Suprapubic skin (tissue), 4 donors: ENCODE measurements around the gene MSH6. TPM values are rescaled to one million over a fixed set of nuclear protein-coding genes. Genes with fewer than 3 reads are reported as not detected.

ENCODE experiments used
- DNase-seq, 2 donors: peaks; one replicate each; pipeline ENCODE4 v3.0.0-alpha.2; 2019; ENCODE audit warnings: low spot score in 2 of 2
- H3K27ac ChIP-seq: fragments of 200-600 bp; sonication (generic); one replicate; pipeline ENCODE4 v1.5.1; 2019
- H3K27me3 ChIP-seq: fragments of 200-600 bp; sonication (generic); one replicate; pipeline ENCODE4 v1.5.1; 2019
- H3K36me3 ChIP-seq: fragments of 200-600 bp; sonication (generic); one replicate; pipeline ENCODE4 v1.5.1; 2019
- H3K4me1 ChIP-seq: fragments of 200-600 bp; sonication (generic); one replicate; pipeline ENCODE4 v1.5.1; 2019
- H3K4me3 ChIP-seq: fragments of 200-600 bp; sonication (generic); one replicate; pipeline ENCODE4 v1.5.1; 2019; ENCODE audit warnings: mild to moderate bottlenecking
- H3K9me3 ChIP-seq: fragments of 200-600 bp; sonication (generic); one replicate; pipeline ENCODE4 v1.5.1; 2019
- EP300 ChIP-seq: sonication (generic); formaldehyde crosslinking; IDR thresholded peaks from one replicate; pipeline ENCODE4 v1.6.1; 2017; ENCODE audit warnings: antibody characterized with exemption
- POLR2A ChIP-seq, 2 donors: fragments of 450-650 bp; IDR thresholded peaks; one replicate each; pipeline ENCODE4 v1.6.1; 2017; ENCODE audit warnings: antibody characterized with exemption in 2 of 2, mild to moderate bottlenecking in 2 of 2, moderate library complexity in 2 of 2
- POLR2AphosphoS5 ChIP-seq, 3 donors: sonication (generic); formaldehyde crosslinking; IDR thresholded peaks; one replicate each; pipeline ENCODE4 v1.6.1; 2017; ENCODE audit warnings: antibody characterized with exemption in 3 of 3
- WGBS: methylation state at CpG from one replicate; pipeline ENCODE4 v1.1.5; 2018; 5-methylcytosine and 5-hydroxymethylcytosine counted together
- total RNA-seq, 4 donors: library from RNA; depleted of rRNA; stranded (reverse); fragments of >200 nt; gene quantifications; one replicate each; pipeline ENCODE4 v1.1.0, GENCODE V29; 2016
- TF ChIP-seq, protein P1 (sequence below), 2 donors: fragments of 200-600 bp in 1 of 2; fragments of 450-650 bp in 1 of 2; sonication (generic) in 1 of 2; IDR thresholded peaks; one replicate each; pipeline ENCODE4 v1.5.1; 2016 to 2019; ENCODE audit warnings: antibody characterized with exemption in 2 of 2, mild to moderate bottlenecking in 1 of 2, moderate library complexity in 1 of 2

Gene MSH6
- total RNA-seq, 4 donors from 2014 or later, result 17.7 to 27.3 (median 26.1) TPM

DNA sequence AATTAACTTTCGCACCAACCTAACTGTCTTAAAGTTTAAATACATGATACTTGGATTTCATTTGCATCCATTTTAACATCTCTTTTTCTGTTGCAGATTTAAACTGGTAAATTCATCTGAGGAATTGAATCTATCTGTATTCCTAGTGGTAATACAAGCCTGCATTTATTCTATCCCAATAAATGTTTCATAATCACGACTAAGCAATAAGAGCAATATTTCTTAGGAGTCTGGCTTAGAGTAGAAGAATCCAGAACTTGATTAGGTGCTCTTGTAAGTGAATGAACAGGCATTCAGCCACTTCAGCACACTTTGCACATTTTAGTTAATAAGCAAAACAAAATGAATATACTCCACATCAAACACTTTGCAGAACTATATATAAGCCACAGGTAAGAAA, 27.0 kb downstream of the MSH6 start:
- H3K4me3 ChIP-seq, result no peak overlapping the region
- no peaks in the 10 kb centered on the region for H3K27me3 ChIP-seq
- DNase-seq, result no peak
- TF ChIP-seq EP300, result no peak
- WGBS, result 81% methylated on average over 2 of the region's 2 CpGs
- H3K4me1 ChIP-seq, result no peaks in the 10 kb centered on the region
- no peaks in the 10 kb centered on the region for H3K9me3 ChIP-seq
- H3K36me3 ChIP-seq, result peaks cover 83% of the 10 kb centered on the region
- no peak overlapping the region for H3K27ac ChIP-seq

DNA sequence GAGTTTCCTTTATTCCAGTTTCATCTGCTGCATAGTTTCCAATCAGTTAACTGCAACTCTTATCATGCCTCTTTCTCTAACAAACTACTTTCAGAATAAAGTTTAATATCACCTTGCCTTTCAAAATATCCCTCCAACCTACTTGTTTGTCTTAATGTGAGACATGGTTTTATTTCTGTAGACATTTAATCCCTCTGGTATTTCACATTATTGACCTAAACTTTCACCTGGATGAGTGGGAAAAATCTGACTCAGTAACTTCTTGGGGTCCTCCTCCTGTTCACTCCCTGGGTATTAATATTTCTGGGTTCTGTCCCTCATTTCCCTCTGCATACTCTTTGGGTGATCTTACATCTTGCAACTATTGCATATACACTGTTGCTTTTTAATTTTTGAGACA, 27.9 kb downstream of the MSH6 start:
- no peak overlapping the region for H3K4me3 ChIP-seq
- H3K27ac ChIP-seq, result no peak overlapping the region
- TF ChIP-seq, protein P1, sequence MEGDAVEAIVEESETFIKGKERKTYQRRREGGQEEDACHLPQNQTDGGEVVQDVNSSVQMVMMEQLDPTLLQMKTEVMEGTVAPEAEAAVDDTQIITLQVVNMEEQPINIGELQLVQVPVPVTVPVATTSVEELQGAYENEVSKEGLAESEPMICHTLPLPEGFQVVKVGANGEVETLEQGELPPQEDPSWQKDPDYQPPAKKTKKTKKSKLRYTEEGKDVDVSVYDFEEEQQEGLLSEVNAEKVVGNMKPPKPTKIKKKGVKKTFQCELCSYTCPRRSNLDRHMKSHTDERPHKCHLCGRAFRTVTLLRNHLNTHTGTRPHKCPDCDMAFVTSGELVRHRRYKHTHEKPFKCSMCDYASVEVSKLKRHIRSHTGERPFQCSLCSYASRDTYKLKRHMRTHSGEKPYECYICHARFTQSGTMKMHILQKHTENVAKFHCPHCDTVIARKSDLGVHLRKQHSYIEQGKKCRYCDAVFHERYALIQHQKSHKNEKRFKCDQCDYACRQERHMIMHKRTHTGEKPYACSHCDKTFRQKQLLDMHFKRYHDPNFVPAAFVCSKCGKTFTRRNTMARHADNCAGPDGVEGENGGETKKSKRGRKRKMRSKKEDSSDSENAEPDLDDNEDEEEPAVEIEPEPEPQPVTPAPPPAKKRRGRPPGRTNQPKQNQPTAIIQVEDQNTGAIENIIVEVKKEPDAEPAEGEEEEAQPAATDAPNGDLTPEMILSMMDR (IDR thresholded peaks at IDR 0.05), result no peak
- TF ChIP-seq EP300, result no peak
- no peak for TF ChIP-seq POLR2A (IDR thresholded peaks at IDR 0.05)
- TF ChIP-seq POLR2AphosphoS5 (IDR thresholded peaks at IDR 0.05), result no peak

DNA sequence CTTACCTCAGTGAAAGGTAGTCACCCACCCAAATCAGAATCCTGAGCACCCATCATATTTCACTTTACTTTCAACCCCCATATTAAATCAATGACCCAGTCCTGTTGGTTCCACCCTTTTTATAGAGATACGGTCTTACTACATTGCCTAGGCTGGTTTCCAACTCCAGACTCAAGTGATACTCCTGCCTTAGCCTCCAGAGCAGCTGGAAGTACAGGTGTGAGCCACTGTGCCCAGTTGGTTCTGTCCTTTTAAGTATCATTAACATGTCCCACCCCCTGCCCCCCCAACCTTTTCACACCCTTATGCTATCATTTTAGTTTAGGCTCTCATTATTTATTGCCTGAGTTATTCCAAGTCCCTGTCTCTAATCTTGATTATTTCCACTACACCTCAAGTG, 28.7 kb downstream of the MSH6 start:
- Histone ChIP-seq H3K27ac (no peak overlapping the region), H3K9me3 (no peaks in the 10 kb centered on the region), H3K4me3 (no peak overlapping the region), H3K4me1 (no peaks in the 10 kb centered on the region), H3K36me3 (peaks cover 81% of the 10 kb centered on the region), H3K27me3 (no peaks in the 10 kb centered on the region)
- no peak for DNase-seq
- TF ChIP-seq POLR2AphosphoS5 (IDR thresholded peaks at IDR 0.05) (no peak), POLR2A (IDR thresholded peaks at IDR 0.05) (no peak), EP300 (no peak)
- TF ChIP-seq, protein P1 (IDR thresholded peaks at IDR 0.05), result no peak
- 62% methylated on average over 1 of the region's 1 CpG for WGBS

More for the DNA sequence above, 27.9 kb downstream of the MSH6 start:
- H3K4me1 ChIP-seq, result no peaks in the 10 kb centered on the region
- no peak for DNase-seq
- H3K36me3 ChIP-seq, result peaks cover 81% of the 10 kb centered on the region
- H3K27me3 ChIP-seq, result no peaks in the 10 kb centered on the region
- H3K9me3 ChIP-seq, result no peaks in the 10 kb centered on the region

DNA sequence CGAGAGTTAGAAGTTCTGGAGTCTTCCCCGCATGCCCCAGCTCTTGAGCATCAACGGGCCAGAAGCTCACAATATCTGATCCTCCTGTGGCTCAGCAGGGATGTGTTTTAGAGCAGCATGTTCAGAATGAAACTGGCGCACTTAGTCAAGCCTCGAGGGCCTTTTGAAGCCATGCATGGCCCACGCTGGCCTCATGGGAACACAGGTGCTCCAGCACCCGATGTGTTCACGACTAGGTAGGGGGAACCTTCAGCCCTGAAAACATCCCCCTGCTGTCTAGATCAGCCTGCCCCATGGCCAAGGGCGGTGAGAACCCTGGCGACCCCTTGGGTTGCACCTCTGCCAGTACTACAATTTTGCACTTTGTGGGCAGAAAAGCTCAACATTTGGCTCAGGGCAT, 32.8 kb downstream of the MSH6 start:
- H3K4me1 ChIP-seq, result no peaks in the 10 kb centered on the region
- no peak overlapping the region for H3K4me3 ChIP-seq
- no peaks in the 10 kb centered on the region for H3K27me3 ChIP-seq
- no peaks in the 10 kb centered on the region for H3K9me3 ChIP-seq
- no peak for TF ChIP-seq EP300
- TF ChIP-seq, protein P1 (IDR thresholded peaks at IDR 0.05), result no peak
- TF ChIP-seq POLR2A (IDR thresholded peaks at IDR 0.05), result no peak
- TF ChIP-seq POLR2AphosphoS5 (IDR thresholded peaks at IDR 0.05), result no peak
- H3K36me3 ChIP-seq, result peaks cover 86% of the 10 kb centered on the region
- no peak for DNase-seq
- no peak overlapping the region for H3K27ac ChIP-seq
- WGBS, result 95% methylated on average over 6 of the region's 10 CpGs

DNA sequence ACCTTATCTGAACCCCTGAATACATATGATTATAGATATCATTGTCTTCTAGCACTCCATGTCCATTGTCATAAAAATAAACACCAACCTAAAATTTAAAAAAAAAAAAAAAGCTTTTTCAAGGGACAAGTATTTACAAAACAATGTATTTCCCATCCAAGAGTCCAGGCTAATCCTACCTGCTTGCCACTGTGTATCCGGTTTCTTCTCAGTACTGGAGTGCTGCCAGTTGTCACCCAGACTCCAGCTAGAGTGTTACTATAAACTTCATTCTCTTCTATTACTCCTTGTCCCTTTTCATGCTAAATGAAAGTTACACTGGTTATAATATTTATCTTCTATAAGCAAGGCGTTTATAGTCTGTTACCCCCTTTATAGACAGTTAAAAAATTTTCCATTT, 35.8 kb downstream of the MSH6 start:
- no peaks in the 10 kb centered on the region for H3K27me3 ChIP-seq
- H3K36me3 ChIP-seq, result peaks cover 95% of the 10 kb centered on the region

More for the DNA sequence above, 35.8 kb downstream of the MSH6 start:
- 85% methylated on average over 2 of the region's 2 CpGs for WGBS
- H3K27ac ChIP-seq, result no peak overlapping the region
- TF ChIP-seq POLR2AphosphoS5 (IDR thresholded peaks at IDR 0.05) (no peak), EP300 (no peak), POLR2A (IDR thresholded peaks at IDR 0.05) (no peak)
- TF ChIP-seq, protein P1 (IDR thresholded peaks at IDR 0.05), result no peak
- no peaks in the 10 kb centered on the region for H3K9me3 ChIP-seq
- H3K4me3 ChIP-seq, result no peak overlapping the region
- no peak for DNase-seq
- H3K4me1 ChIP-seq, result no peaks in the 10 kb centered on the region
